CD14-positive monocyte (primary cell): ENCODE results near the gene PTCD2. TPM values are rescaled to one million over a fixed set of nuclear protein-coding genes. Genes with fewer than 3 reads are reported as not detected.
A peak's percentile ranks its signal among the peaks of the same experiment; 100 is the strongest.

Source experiments
- DNase-seq, 3 donors: peaks; one replicate each; pipeline ENCODE4 v3.0.0-alpha.2; 2011 to 2022
- H2AFZ ChIP-seq: 2 replicates; pipeline ENCODE4 v1.6.0; 2012; ENCODE audit warnings: mild to moderate bottlenecking, low read depth, low read length, inconsistent platforms; ENCODE audit not compliant: insufficient read depth, poor library complexity, severe bottlenecking
- H3K27ac ChIP-seq, 2 donors: 1 replicate in 1 of 2; 2 replicates in 1 of 2; pipeline ENCODE4 v1.5.1; 2012 to 2013; ENCODE audit warnings: low read length in 2 of 2, control low read depth in 1 of 2, inconsistent platforms in 1 of 2, low read depth in 1 of 2, mild to moderate bottlenecking in 1 of 2
- H3K27me3 ChIP-seq, 2 donors: one replicate each; pipeline versions ENCODE4 v1.6.0 to v1.6.1; 2011 to 2013; ENCODE audit warnings: low read length in 2 of 2; ENCODE audit not compliant: control insufficient read depth in 2 of 2, insufficient read depth in 2 of 2
- H3K36me3 ChIP-seq, 2 donors: replicated peaks in 1 of 2; 1 replicate in 1 of 2; 2 replicates in 1 of 2; pipeline versions ENCODE4 v1.5.1 to v1.6.1; 2012 to 2013; ENCODE audit warnings: low read length in 2 of 2, control low read depth in 1 of 2, inconsistent platforms in 1 of 2, mild to moderate bottlenecking in 1 of 2; ENCODE audit not compliant: insufficient read depth in 2 of 2, control insufficient read depth in 1 of 2
- H3K4me1 ChIP-seq, 2 donors: 1 replicate in 1 of 2; 2 replicates in 1 of 2; pipeline versions ENCODE4 v1.5.1 to v1.6.1; 2012 to 2013; ENCODE audit warnings: low read length in 2 of 2, control low read depth in 1 of 2, inconsistent platforms in 1 of 2, mild to moderate bottlenecking in 1 of 2, moderate library complexity in 1 of 2; ENCODE audit not compliant: insufficient read depth in 2 of 2, control insufficient read depth in 1 of 2
- H3K4me2 ChIP-seq: replicated peaks from 2 replicates; pipeline ENCODE3; 2012; ENCODE audit warnings: low read length, moderate library complexity, mild to moderate bottlenecking; ENCODE audit not compliant: poor library complexity, severe bottlenecking; ENCODE audit errors: extremely low read depth
- H3K4me3 ChIP-seq, 3 experiments: fragments of 200-600 bp in 1 of 3; sonication (generic) in 1 of 3; replicated peaks in 1 of 3; 1 replicate in 2 of 3; 2 replicates in 1 of 3; pipeline ENCODE4 v1.5.1; 2011 to 2013; ENCODE audit warnings: low read length in 3 of 3, mild to moderate bottlenecking in 3 of 3, control low read depth in 2 of 3, low read depth in 2 of 3, inconsistent platforms in 1 of 3, moderate library complexity in 1 of 3
- H3K79me2 ChIP-seq: 2 replicates; pipeline ENCODE4 v1.6.0; 2012; ENCODE audit warnings: mild to moderate bottlenecking, control low read depth, inconsistent platforms, low read length, moderate library complexity; ENCODE audit not compliant: insufficient read depth
- H3K9ac ChIP-seq: 2 replicates; pipeline ENCODE4 v1.6.0; 2017; ENCODE audit warnings: low read length, mild to moderate bottlenecking; ENCODE audit not compliant: insufficient read depth, poor library complexity, severe bottlenecking
- H3K9me3 ChIP-seq, 2 donors: replicated peaks in 1 of 2; 1 replicate in 1 of 2; 2 replicates in 1 of 2; pipeline versions ENCODE4 v1.5.1 to v1.6.1; 2012 to 2013; ENCODE audit warnings: low read length in 2 of 2, control low read depth in 1 of 2; ENCODE audit not compliant: control insufficient read depth in 1 of 2, insufficient read depth in 1 of 2
- H4K20me1 ChIP-seq: 2 replicates; pipeline ENCODE4 v1.6.0; 2012; ENCODE audit warnings: mild to moderate bottlenecking, low read length, control low read depth, moderate library complexity; ENCODE audit not compliant: insufficient read depth
- H3K27ac Mint-ChIP-seq, 7 donors: one replicate each; pipeline ENCODE4 v1.8.0; 2020; ENCODE audit warnings: mild to moderate bottlenecking in 7 of 7, mixed read lengths in 7 of 7, moderate library complexity in 6 of 7, inconsistent platforms in 2 of 7
- H3K27me3 Mint-ChIP-seq, 3 donors: one replicate each; pipeline ENCODE4 v1.8.0; 2021 to 2022; ENCODE audit warnings: low read depth in 3 of 3, mild to moderate bottlenecking in 3 of 3, mixed read lengths in 3 of 3, moderate library complexity in 3 of 3, inconsistent platforms in 1 of 3
- H3K36me3 Mint-ChIP-seq, 2 donors: one replicate each; pipeline ENCODE4 v1.8.0; 2020; ENCODE audit warnings: mixed read lengths in 2 of 2, inconsistent platforms in 1 of 2, mild to moderate bottlenecking in 1 of 2
- H3K4me1 Mint-ChIP-seq: one replicate; pipeline ENCODE4 v1.8.0; 2020; ENCODE audit warnings: mild to moderate bottlenecking, mixed read lengths
- H3K4me3 Mint-ChIP-seq, 2 donors: one replicate each; pipeline ENCODE4 v1.8.0; 2020; ENCODE audit warnings: mild to moderate bottlenecking in 2 of 2, mixed read lengths in 2 of 2, moderate library complexity in 1 of 2
- H3K9me3 Mint-ChIP-seq, 7 donors: one replicate each; pipeline ENCODE4 v1.8.0; 2020 to 2022; ENCODE audit warnings: mixed read lengths in 7 of 7, mild to moderate bottlenecking in 6 of 7, moderate library complexity in 6 of 7, inconsistent platforms in 2 of 7
- CTCF ChIP-seq: fragments of 200-600 bp; IDR thresholded peaks from one replicate; pipeline ENCODE4 v1.8.0; 2022; ENCODE audit warnings: antibody characterized with exemption, mild to moderate bottlenecking
- WGBS: methylation state at CpG from one replicate; pipeline ENCODE4 v1.1.5; 2013; ENCODE audit warnings: missing lambda C conversion rate; ENCODE audit not compliant: insufficient coverage; 5-methylcytosine and 5-hydroxymethylcytosine counted together
- intact Hi-C, 2 donors: fragments of 100-400 bp; cut with micrococcal nuclease; formaldehyde crosslinking; loops; one replicate each; pipeline versions ENCODE4 v1.15.0 to v1.15.1; 2023
- polyA plus RNA-seq, 3 donors: library from polyadenylated mRNA; depleted of rRNA in 1 of 3; unstranded in 2 of 3; stranded (reverse) in 1 of 3; fragments of 300-500 nt in 2 of 3; fragments of >200 nt in 1 of 3; fragmentation: Illumina TruSeq in 2 of 3; gene quantifications; 1 replicate in 2 of 3; 2 replicates in 1 of 3; pipeline ENCODE4 v1.2.3, GENCODE V29; 2012 to 2021

The PTCD2 gene
- polyA plus RNA-seq, 3 donors: 1.6 to 2.2 (median 1.8) TPM

- Histone ChIP-seq H3K4me3 (no peak overlapping the region), H3K27ac (no peak overlapping the region), H3K79me2 (no peaks in the 10 kb centered on the region), H2AFZ (no peak overlapping the region), H3K4me2 (no peak overlapping the region), H3K9ac (no peak overlapping the region), H4K20me1 (no peaks in the 10 kb centered on the region), H3K9me3 (no peaks in the 10 kb centered on the region), H3K27me3 (no peaks in the 10 kb centered on the region), H3K36me3 (peaks cover 37 to 79% of the 10 kb centered on the region in 2 donors), H3K4me1 (no peaks in the 10 kb centered on the region)
- intact Hi-C loops: no loop called here
- H3K27ac Mint-ChIP-seq: no peak overlapping the region
- no peak for TF ChIP-seq CTCF
- DNase-seq: no peak
- H3K4me1 Mint-ChIP-seq: peaks cover 8% of the 10 kb centered on the region
- peaks cover 51 to 56% of the 10 kb centered on the region in 2 donors for H3K36me3 Mint-ChIP-seq
- H3K9me3 Mint-ChIP-seq: no peaks in the 10 kb centered on the region
- H3K4me3 Mint-ChIP-seq: no peak overlapping the region
- WGBS: no CpG with 5 or more reads among the region's 1 CpG
- H3K27me3 Mint-ChIP-seq: peaks cover 0 to 1% (median 0%) of the 10 kb centered on the region in 3 donors
Measured at GRCh38 chr5:72292411-72292810, 27.8 kb upstream of the PTCD2 start.

- no peak overlapping the region for H3K4me2 ChIP-seq
- H3K9ac ChIP-seq: no peak overlapping the region
- no CpG with 5 or more reads among the region's 3 CpGs for whole genome bisulfite sequencing
- no peaks in the 10 kb centered on the region for H3K27me3 ChIP-seq
- H3K9me3 ChIP-seq: no peaks in the 10 kb centered on the region
- H4K20me1 ChIP-seq: no peaks in the 10 kb centered on the region
- intact Hi-C loops: no loop called here
- H2AFZ ChIP-seq: no peak overlapping the region
- Mint-ChIP-seq H3K4me3 (no peak overlapping the region), H3K27ac (peak overlapping the region in 1 of 7 donors; percentile 10), H3K36me3 (peaks cover 43 to 48% of the 10 kb centered on the region in 2 donors), H3K9me3 (no peaks in the 10 kb centered on the region), H3K27me3 (peaks cover 0 to 1% (median 0%) of the 10 kb centered on the region in 3 donors), H3K4me1 (peaks cover 8% of the 10 kb centered on the region)
- H3K36me3 ChIP-seq: peaks cover 36 to 70% of the 10 kb centered on the region in 2 donors
- no peak overlapping the region for H3K4me3 ChIP-seq
- no peak overlapping the region for H3K27ac ChIP-seq
- no peaks in the 10 kb centered on the region for H3K4me1 ChIP-seq
- H3K79me2 ChIP-seq: peaks cover under 1% of the 10 kb centered on the region
- no peak for TF ChIP-seq CTCF
- DNase-seq: no peak
Measured at GRCh38 chr5:72293495-72294055, 26.6 kb upstream of the PTCD2 start.
